GM18502 (cell line): ENCODE results near the gene LMAN2.

Experiments
- ATAC-seq: cut with Tn5 transposase; IDR thresholded peaks from one replicate; pipeline ENCODE4 v1.9.1; 2021; ENCODE audit warnings: mild to moderate bottlenecking; ENCODE audit not compliant: unreplicated experiment, poor library complexity

Gene LMAN2

GRCh38 chr5:177351392-177352329 lies at the start of gene LMAN2:
TSS of gene LMAN2 (minus strand) at chr5:177351668. CDS start at chr5:177351647, 21 bp downstream.
- ATAC-seq: peak; percentile 93

- no peak for ATAC-seq
Observed at GRCh38 chr5:177399997-177400868, 48.8 kb upstream of the LMAN2 start, which contains the start of gene PFN3. TSS of gene PFN3 (minus strand) at chr5:177400661. CDS start at chr5:177400576, 85 bp downstream.

GRCh38 chr5:177397875-177398390 lies 46.5 kb upstream of the LMAN2 start:
- no peak for ATAC-seq

GRCh38 chr5:177396807-177397206 lies 45.3 kb upstream of the LMAN2 start:
- ATAC-seq: no peak

- no peak for ATAC-seq
Observed at GRCh38 chr5:177396078-177396477, 44.6 kb upstream of the LMAN2 start.

GRCh38 chr5:177393990-177394389 lies 42.5 kb upstream of the LMAN2 start:
- ATAC-seq: no peak

GRCh38 chr5:177393206-177393765 lies 41.8 kb upstream of the LMAN2 start:
- no peak for ATAC-seq

GRCh38 chr5:177392765-177393164 lies 41.3 kb upstream of the LMAN2 start:
- no peak for ATAC-seq

GRCh38 chr5:177390363-177391300 lies 39.2 kb upstream of the LMAN2 start:
- peak; percentile 79 for ATAC-seq

GRCh38 chr5:177389241-177390169 lies 38.0 kb upstream of the LMAN2 start:
- ATAC-seq: no peak

GRCh38 chr5:177388521-177389052 lies 37.1 kb upstream of the LMAN2 start:
- ATAC-seq: no peak

GRCh38 chr5:177387405-177387804 lies 35.9 kb upstream of the LMAN2 start:
- ATAC-seq: no peak

- ATAC-seq: no peak
Observed at GRCh38 chr5:177386542-177386941, 35.1 kb upstream of the LMAN2 start.

- no peak for ATAC-seq
Observed at GRCh38 chr5:177385720-177386119, 34.3 kb upstream of the LMAN2 start.

- ATAC-seq: no peak
Observed at GRCh38 chr5:177384134-177384533, 32.7 kb upstream of the LMAN2 start, which contains the start of gene SLC34A1. TSS of gene SLC34A1 (plus strand) at chr5:177384434. CDS start at chr5:177385742, 1,308 bp downstream.

GRCh38 chr5:177383181-177383580 lies 31.7 kb upstream of the LMAN2 start:
- ATAC-seq: no peak

- ATAC-seq: no peak
Observed at GRCh38 chr5:177382423-177383029, 31.1 kb upstream of the LMAN2 start.

- ATAC-seq: no peak
Observed at GRCh38 chr5:177380805-177381126, 29.3 kb upstream of the LMAN2 start.
